Measurements from ENCODE around the gene FAM229B. TPM values are rescaled to one million over a fixed set of nuclear protein-coding genes. Genes with fewer than 3 reads are reported as not detected.

Gene FAM229B, protein sequence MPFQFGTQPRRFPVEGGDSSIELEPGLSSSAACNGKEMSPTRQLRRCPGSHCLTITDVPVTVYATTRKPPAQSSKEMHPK
- total RNA-seq: 11.6 and 17.4 TPM in 2 replicates

DNA sequence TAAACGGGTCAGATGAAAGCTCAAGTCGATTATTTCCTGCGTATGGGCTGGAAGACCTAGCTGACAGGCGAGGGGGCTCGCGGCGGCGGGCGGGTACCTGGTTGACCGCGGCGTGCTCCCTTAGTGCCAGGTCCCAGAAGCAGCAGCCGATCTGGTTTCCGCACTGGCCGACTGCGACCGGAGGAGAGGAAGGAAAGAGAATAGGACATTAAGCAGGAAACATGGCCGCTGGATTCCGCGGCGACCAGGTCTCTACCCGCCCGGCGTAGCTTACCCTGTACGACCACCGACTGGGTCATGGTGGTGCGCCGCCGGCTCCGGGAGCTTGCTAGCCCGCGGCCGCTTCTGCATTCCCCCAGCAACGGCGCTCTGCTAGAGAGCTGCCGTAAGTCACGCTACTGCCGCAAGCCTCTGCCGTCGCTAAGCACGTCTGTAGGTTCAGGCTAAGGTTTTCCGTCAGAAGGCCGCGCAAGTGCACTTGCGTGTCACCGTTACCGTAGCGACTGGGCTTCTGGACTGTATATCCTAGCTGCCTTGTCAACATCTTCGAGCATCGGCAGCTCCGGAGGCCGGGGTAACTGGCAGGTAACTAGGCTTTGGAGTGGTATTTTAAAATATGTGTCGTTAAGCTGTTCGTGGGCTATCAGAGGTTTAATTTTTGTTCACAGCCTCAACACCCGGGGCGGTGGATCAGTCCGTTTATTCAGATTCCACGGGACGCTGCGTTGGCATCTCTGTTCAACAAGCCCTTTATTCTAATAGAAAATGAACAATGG is at the start of gene FAM229B, which contains the start of gene TUBE1:
Gene FAM229B, plus strand, starts transcription at position 456 of the 776 bp plus-strand sequence. CDS start 11,693 bp downstream, outside the sequence.
Gene TUBE1, minus strand, starts transcription at position 347 of the 776 bp plus-strand sequence. Its CDS starts 48 bp downstream, at position 299.
- Histone ChIP-seq H3K27me3 (ENCODE audit: insufficient read depth, low read length) (no peaks in the 10 kb centered on the region), H3K4me2 (ENCODE audit: insufficient read depth, low read length) (peak within 1 kb of the TSS; percentile 89), H3K9me3 (ENCODE audit: low read depth, low read length) (no peaks in the 10 kb centered on the region), H2AFZ (ENCODE audit: low read length) (peak within 1 kb of the TSS; percentile 82), H3K27ac (ENCODE audit: low read depth, low read length) (peak within 1 kb of the TSS; percentile 93), H3K79me2 (ENCODE audit: insufficient read depth, low read length) (peaks cover 5% of the 10 kb centered on the region), H3K4me3 (ENCODE audit: insufficient read depth, low read length) (peak within 1 kb of the TSS; percentile 93), H3K36me3 (ENCODE audit: insufficient read depth, low read length) (peaks cover 16% of the 10 kb centered on the region), H3K4me1 (ENCODE audit: insufficient read depth, low read length) (peaks cover 5% of the 10 kb centered on the region), H4K20me1 (ENCODE audit: insufficient read depth, low read length) (no peaks in the 10 kb centered on the region)
- TF ChIP-seq CTCF (IDR thresholded peaks at IDR 0.05; ENCODE audit: extremely low read depth, low read depth, low read length): no peak
- DNase-seq (ENCODE audit: insufficient read length, low spot score, missing footprints): peak; percentile 93

- DNase-seq (ENCODE audit: insufficient read length, low spot score, missing footprints): peak; percentile 86
- Histone ChIP-seq H3K4me3 (ENCODE audit: insufficient read depth, low read length) (peak overlapping the region; percentile 35), H2AFZ (ENCODE audit: low read length) (peak overlapping the region; percentile 47), H3K79me2 (ENCODE audit: insufficient read depth, low read length) (no peaks in the 10 kb centered on the region), H3K36me3 (ENCODE audit: insufficient read depth, low read length) (no peaks in the 10 kb centered on the region), H3K4me2 (ENCODE audit: insufficient read depth, low read length) (peak overlapping the region; percentile 70), H3K27ac (ENCODE audit: low read depth, low read length) (peak overlapping the region; percentile 100), H3K9me3 (ENCODE audit: low read depth, low read length) (no peaks in the 10 kb centered on the region), H3K4me1 (ENCODE audit: insufficient read depth, low read length) (peaks cover 69% of the 10 kb centered on the region), H3K27me3 (ENCODE audit: insufficient read depth, low read length) (no peaks in the 10 kb centered on the region), H4K20me1 (ENCODE audit: insufficient read depth, low read length) (no peaks in the 10 kb centered on the region)
- TF ChIP-seq CTCF (IDR thresholded peaks at IDR 0.05; ENCODE audit: extremely low read depth, low read depth, low read length): no peak
These were observed 49.6 kb upstream of the FAM229B start for GRCh38 chr6:112037783-112038216.

- no peak for TF ChIP-seq CTCF (IDR thresholded peaks at IDR 0.05; ENCODE audit: extremely low read depth, low read depth, low read length)
- H3K27ac ChIP-seq (ENCODE audit: low read depth, low read length): peak overlapping the region; percentile 100
- H3K4me2 ChIP-seq (ENCODE audit: insufficient read depth, low read length): peak overlapping the region; percentile 70
- no peaks in the 10 kb centered on the region for H3K9me3 ChIP-seq (ENCODE audit: low read depth, low read length)
- no peaks in the 10 kb centered on the region for H4K20me1 ChIP-seq (ENCODE audit: insufficient read depth, low read length)
- peak overlapping the region; percentile 11 for H2AFZ ChIP-seq (ENCODE audit: low read length)
- H3K4me3 ChIP-seq (ENCODE audit: insufficient read depth, low read length): peak overlapping the region; percentile 33
- peaks cover 70% of the 10 kb centered on the region for H3K4me1 ChIP-seq (ENCODE audit: insufficient read depth, low read length)
- H3K36me3 ChIP-seq (ENCODE audit: insufficient read depth, low read length): no peaks in the 10 kb centered on the region
- DNase-seq (ENCODE audit: insufficient read length, low spot score, missing footprints): no peak
- no peaks in the 10 kb centered on the region for H3K27me3 ChIP-seq (ENCODE audit: insufficient read depth, low read length)
- H3K79me2 ChIP-seq (ENCODE audit: insufficient read depth, low read length): no peaks in the 10 kb centered on the region
These were observed 49.1 kb upstream of the FAM229B start for GRCh38 chr6:112038268-112038667.
